ENCODE results near the gene PALM3.

Gene PALM3, protein sequence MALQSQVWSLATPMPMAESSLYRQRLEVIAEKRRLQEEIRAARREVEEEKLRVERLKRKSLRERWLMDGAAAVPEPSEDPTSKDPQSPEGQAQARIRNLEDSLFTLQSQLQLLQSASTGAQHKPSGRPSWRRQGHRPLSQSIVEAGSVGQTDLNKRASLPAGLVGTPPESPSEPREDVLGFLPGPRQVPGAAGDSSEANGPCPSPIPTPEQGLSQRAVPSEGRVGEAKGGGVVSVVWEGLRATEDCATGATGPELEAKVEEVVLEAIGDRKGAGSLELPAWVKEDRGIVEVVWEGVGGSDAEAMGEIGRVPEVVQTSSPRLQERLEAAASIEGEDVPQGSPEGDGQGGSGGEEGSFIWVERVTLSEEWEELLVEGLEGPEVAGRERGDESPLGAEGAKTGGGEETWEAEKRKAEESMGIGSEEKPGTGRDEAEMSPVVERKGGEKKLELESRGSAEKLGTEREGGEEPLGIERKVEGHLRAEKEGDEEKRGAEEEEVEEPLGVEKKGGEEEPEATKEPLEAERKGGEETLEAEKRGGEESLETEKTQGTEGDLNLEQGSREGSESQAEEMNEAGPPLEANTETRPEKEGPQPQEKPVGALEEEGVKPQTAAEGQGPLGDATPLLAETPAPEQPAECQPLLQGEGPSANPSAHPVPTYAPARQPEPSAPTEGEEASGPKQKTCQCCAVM

DNA sequence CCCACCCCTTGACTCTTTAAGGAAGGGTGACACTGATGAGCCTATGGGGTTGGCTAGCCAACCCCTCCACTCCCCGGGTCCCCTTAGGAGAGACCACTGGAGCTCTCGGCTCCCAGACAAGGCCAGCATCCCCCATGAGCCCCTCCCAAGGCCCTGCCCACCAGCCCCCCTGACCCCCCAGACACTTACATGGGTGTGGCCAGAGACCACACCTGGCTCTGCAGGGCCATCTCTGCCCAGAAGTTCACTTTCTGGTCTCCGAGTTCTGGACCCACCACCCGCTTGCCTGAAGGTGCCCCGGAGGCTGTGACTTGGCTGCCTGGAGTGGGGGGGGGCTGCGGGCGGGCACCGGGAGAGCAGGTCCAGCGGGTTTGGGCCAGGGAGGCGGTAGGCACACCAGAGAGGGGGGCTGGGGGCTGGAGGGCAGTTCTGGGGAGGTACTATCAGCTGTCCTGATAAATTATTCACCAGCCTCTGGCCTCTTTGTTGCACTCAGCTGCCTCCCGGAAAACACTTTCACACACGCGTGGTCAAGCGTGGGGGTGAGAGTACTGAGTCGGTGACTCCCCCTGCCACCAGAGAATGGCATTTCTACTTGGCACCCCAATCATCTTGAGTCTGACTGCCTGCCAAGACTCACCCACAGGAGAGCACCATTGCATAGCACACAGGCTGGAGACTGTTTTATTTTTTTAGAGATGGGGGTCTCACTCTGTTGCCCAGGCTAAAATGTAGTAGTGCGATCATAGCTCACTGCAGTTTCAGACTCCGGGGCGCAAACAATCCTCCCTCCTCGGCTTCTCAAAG is at the start of gene PALM3:
PALM3 (minus strand) TSS at position 326 of the 807 bp plus-strand sequence; CDS start at position 230, 96 bp downstream.
- no peak for DNase-seq

DNA sequence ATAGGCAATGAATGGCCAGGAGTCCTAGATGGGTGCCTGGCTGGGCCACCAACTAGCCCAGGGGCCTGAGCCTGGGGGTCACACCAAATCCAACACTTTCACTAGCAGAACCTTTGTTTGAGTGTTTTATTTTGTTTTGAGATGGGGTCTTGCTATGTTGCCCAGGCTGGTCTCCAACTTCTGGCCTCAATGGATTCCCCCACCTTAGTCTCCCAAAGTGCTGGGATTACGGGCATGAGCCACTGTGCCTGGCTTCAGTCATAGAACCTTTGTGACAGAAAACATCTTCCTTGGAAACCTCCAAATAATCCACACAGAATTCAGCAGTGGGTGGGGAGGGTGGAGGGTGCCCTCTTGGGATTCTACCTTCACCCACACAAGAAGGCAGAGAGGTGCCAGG is 49.6 kb upstream of the PALM3 start:
- no peak for DNase-seq

DNA sequence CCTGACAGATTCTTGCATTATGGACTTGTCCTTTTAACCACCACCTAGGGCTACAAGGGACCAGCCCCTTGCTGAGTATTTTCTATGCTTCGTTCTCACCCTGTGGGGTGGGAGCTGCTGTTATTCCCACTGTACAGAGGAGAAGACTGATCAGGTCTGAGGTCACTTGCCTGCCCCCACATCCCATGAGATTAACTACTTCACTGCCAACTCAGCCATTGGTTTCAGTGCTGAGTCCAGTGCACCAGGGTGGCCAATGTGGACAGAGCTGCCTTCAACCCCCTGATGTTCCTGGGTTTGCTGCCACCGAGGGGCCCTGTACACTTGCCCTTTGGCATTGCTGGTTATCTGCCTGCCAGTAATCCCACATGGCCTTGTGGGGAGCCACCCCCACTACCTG is 48.8 kb upstream of the PALM3 start:
- no peak for DNase-seq

GRCh38 chr19:14107581-14108461 is 45.9 kb upstream of the PALM3 start:
- no peak for DNase-seq

DNA sequence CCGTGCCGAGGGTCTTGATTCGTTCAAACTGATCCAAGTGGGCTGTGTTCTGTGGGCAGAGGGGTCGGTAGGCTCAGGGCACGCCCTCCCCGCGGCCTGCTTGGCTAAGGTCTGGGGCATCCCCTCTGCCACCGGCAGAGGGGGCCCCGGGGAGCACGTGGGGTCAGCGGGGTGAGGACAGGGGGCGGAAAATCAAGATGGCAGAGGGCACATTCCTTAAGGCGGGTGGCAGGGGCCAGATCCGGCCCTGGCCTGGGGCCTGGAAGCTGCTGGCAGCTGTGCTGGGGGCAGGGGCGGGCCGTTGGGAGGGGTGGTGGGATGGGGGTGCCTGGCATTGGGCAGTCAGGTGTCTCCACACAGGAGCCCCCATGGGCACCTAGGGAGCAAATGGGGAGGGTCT is 45.0 kb upstream of the PALM3 start:
- no peak for DNase-seq

GRCh38 chr19:14105680-14106079 is 43.8 kb upstream of the PALM3 start:
- DNase-seq, result no peak

- DNase-seq, result no peak
Measured at GRCh38 chr19:14103310-14103709, 41.4 kb upstream of the PALM3 start.

DNA sequence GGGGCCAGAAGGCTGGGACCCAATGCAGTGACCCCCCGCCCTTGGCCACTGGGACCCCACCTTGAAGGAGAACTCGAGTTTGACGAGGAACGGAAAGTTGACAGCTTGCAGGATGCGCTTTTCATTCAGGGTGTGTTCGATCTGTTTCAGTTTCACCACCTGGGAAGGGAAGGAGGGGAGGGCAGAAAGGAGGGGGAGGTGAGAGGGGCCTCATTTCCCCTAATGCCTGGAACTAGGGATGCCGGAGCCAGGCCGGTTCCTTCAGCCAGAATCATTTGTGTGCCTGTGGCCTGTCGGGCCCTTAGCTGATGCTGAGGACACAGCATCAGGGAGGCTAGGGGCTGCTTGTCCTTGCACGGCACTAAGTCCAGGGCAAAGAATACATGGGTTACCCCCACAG is 40.9 kb upstream of the PALM3 start:
- DNase-seq, result no peak

DNA sequence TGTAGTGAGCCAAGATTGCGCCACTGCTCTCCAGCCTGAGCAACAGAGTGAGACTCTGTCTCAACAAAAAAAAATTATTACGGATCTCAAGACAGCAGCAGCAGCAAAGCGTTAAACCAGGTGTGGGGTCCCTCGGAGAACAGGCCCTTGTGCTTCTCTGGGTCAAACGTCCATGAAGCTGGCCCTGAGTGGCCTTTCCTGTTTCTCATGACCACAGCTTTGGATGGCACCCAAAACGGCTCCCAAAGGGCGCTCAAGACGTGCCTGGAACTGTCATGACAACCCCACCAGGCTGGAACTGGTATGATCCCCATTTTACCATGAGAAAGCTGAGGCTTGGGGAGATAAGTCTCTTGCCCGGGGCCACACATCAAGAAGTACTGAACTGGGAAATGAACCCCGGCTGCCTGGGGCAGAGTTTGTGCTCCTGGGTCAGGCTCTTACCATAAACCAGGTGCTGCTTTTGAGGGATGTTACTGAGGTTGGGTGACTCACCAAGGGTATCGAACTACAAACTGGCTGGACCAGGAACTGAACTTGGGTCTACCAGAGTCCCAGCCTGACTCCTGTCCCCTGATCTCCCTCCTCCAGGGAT is 40.3 kb upstream of the PALM3 start:
- no peak for DNase-seq

- no peak for DNase-seq
Measured at GRCh38 chr19:14101003-14101545, 39.2 kb upstream of the PALM3 start.

DNA sequence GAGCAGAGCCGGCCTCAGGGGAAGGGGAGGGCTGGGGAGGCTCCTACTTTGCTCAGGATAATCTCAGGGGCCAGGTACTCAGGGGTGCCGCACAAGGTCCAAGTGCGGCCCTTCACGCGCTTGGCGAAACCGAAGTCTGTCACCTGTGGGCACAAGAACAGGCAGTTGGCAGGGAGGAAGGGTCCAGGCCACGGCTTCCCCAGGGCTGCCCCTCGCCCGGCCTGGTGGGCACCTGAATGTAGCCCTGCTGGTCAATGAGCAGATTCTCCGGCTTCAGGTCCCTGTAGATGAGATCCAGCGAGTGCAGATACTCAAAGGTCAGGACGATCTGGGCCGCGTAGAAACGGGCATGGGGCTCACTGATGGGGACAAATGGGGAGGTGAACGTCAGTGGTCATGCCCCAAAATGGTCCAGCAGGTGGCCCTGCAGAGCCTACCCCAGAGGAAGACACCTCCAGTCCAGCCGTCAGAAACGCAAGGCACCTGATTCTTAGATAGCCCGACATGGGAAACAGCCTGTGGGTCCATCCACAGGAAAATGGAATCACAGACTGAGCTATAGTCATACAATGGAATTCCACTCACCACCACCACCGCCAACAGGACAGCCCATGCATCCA is 35.8 kb upstream of the PALM3 start:
- DNase-seq, result no peak

DNA sequence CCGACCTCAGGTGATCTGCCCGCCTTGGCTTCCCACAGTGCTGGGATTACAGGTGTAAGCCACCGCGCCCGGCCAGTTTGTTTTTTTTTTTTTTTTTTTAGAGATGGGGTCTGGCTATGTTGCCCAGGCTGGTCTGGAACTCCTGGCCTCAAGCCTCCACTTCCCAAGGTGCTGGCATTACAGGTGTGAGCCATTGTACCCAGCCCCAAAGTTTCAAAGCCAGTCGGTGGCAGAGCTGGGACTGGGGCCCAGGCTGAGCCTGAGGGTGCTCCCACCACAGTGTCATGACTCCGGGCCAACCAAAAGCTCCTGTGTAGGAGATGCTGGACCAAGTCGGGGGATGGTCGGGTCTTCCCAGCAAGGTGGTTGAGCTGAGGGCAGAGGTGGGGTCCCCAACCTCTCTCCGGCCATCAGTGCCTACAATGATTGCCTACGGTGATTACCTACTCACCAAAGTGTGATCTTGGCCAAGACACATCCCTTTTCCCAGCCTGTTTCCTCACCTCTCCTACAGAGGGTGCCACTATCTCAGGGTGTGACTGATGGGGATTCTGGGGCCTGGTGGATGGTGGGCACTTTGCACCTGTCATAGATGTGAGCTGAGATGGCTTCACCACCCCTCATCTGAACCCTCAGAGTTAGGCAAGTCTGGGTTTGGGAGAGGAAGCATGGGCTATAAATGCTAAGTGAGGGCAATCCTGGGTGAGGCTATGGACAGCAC is 34.6 kb upstream of the PALM3 start:
- DNase-seq, result no peak

DNA sequence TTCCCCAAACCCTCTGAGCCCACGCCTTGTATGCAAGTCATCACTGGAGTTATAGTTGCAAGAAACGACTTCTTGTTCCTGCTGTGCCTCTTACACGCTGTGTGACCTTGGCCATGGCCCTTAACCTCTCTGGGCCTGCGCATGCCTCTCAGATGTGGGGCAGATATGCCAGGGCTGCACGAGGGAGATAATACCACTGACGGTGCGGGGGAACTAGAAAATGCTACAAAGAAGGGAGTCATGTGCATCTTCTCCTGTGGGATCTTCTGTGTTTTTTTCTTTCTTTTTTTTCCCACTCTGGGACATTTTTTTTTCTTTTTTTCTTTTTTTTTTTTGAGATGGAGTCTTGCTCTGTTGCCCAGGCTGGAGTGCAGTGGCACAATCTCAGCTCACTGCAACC is 33.0 kb upstream of the PALM3 start:
- DNase-seq, result no peak

GRCh38 chr19:14093117-14093823 is 31.4 kb upstream of the PALM3 start:
- no peak for DNase-seq

- DNase-seq, result no peak
Measured at GRCh38 chr19:14091813-14092462, 30.1 kb upstream of the PALM3 start.

GRCh38 chr19:14091081-14091812 is 29.4 kb upstream of the PALM3 start:
- peak; percentile 42 for DNase-seq

GRCh38 chr19:14090509-14091080 is 28.7 kb upstream of the PALM3 start, which contains the start of gene SAMD1:
Gene SAMD1, minus strand, starts transcription at chr19:14090751.
- peak; percentile 85 for DNase-seq

Measured in NCI-H345 (cell line).